OCI-LY3 (cell line): ENCODE data around the gene CNTFR.

ENCODE experiments used
- H2AFZ ChIP-seq: fragments of 200-600, 300-600 bp; shearing (Covaris generic); 2 replicates; pipeline ENCODE4 v1.6.0; 2014; ENCODE audit warnings: antibody characterized with exemption, low read depth, low read length
- H3K27ac ChIP-seq: fragments of 200-600, 300-600 bp; sonication (generic); 2 replicates; pipeline ENCODE4 v1.5.1; 2014; ENCODE audit warnings: mild to moderate bottlenecking, low read length, moderate library complexity, mixed read lengths
- H3K27me3 ChIP-seq: fragments of 200-600, 300-600 bp; sonication (generic); 2 replicates; pipeline ENCODE4 v1.6.1; 2014; ENCODE audit warnings: low read depth, low read length, mixed read lengths
- H3K36me3 ChIP-seq: fragments of 200-600, 300-600 bp; sonication (generic); replicated peaks from 2 replicates; pipeline ENCODE3; 2014; ENCODE audit warnings: low read depth, low read length, mixed read lengths
- H3K4me1 ChIP-seq: fragments of 300-600, 200-600 bp; sonication (generic); 2 replicates; pipeline ENCODE4 v1.6.1; 2014; ENCODE audit warnings: low read length, mixed read lengths
- H3K4me2 ChIP-seq: fragments of 200-600, 300-600 bp; sonication (generic); 2 replicates; pipeline ENCODE4 v1.6.1; 2014; ENCODE audit warnings: low read length, mixed read lengths
- H3K4me3 ChIP-seq: fragments of 300-600, 200-600 bp; sonication (generic); 2 replicates; pipeline ENCODE4 v1.5.1; 2014; ENCODE audit warnings: antibody characterized with exemption, mild to moderate bottlenecking, low read length, moderate library complexity
- H3K79me2 ChIP-seq: fragments of 300-600, 200-600 bp; shearing (Covaris generic); 2 replicates; pipeline ENCODE4 v1.6.1; 2014; ENCODE audit warnings: mild to moderate bottlenecking, low read length, mixed read lengths
- H3K9ac ChIP-seq: fragments of 300-600, 200-600 bp; shearing (Covaris generic); 2 replicates; pipeline ENCODE4 v1.6.0; 2014; ENCODE audit warnings: mild to moderate bottlenecking, low read length, moderate library complexity
- H3K9me3 ChIP-seq: fragments of 200-600, 300-600 bp; shearing (Covaris generic); 2 replicates; pipeline ENCODE4 v1.6.1; 2014; ENCODE audit warnings: low read length, mixed read lengths; ENCODE audit not compliant: insufficient read depth
- H4K20me1 ChIP-seq: fragments of 200-600, 300-600 bp; sonication (generic); 2 replicates; pipeline ENCODE4 v1.6.1; 2016; ENCODE audit warnings: low read length, mixed read lengths; ENCODE audit not compliant: insufficient read depth
- EZH2phosphoT487 ChIP-seq: fragments of 200-600 bp; shearing (Covaris generic); IDR thresholded peaks from 2 replicates; pipeline ENCODE4 v1.6.1; 2018; ENCODE audit warnings: antibody characterized with exemption, mixed run types, low read depth
- TF ChIP-seq, protein P1 (sequence below): fragments of 200-600, 300-600 bp; sonication (generic); IDR thresholded peaks from 2 replicates; pipeline ENCODE4 v1.5.1; 2014; ENCODE audit warnings: antibody characterized with exemption, low read length, low read depth

Gene CNTFR

DNA sequence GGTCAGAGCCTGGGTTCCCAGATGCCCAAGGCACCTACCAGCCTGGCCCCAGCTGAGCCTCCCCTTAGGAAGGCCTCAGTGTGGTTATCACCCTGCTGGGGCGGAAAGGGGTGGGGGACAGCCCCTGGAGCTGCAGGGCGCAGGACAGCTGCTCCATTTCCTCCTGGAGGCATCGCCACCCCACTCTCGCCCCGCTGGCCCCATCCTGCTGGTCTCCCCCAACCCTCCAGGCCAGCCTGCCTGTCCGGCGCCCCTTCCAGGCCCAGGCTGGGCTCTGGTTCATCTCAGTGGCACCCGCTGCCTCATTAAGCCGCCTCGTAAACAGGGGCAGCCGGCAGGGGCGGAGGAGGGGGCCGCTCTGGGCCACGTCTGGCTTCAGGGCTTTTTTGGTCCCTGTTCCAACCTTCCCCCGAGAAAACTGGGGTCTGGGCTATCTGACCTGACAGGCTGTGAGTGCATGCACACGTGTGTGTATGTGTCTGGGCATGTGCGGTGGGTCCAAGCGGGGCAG, 36.0 kb downstream of the CNTFR start:
- Histone ChIP-seq H3K27ac (no peak overlapping the region), H3K79me2 (no peaks in the 10 kb centered on the region), H3K4me3 (no peak overlapping the region), H4K20me1 (no peaks in the 10 kb centered on the region), H3K4me1 (no peaks in the 10 kb centered on the region), H3K27me3 (no peaks in the 10 kb centered on the region), H3K36me3 (no peaks in the 10 kb centered on the region), H3K4me2 (no peak overlapping the region), H3K9ac (no peak overlapping the region), H2AFZ (no peak overlapping the region), H3K9me3 (no peaks in the 10 kb centered on the region)
- TF ChIP-seq EZH2phosphoT487, result no peak
- TF ChIP-seq, protein P1, sequence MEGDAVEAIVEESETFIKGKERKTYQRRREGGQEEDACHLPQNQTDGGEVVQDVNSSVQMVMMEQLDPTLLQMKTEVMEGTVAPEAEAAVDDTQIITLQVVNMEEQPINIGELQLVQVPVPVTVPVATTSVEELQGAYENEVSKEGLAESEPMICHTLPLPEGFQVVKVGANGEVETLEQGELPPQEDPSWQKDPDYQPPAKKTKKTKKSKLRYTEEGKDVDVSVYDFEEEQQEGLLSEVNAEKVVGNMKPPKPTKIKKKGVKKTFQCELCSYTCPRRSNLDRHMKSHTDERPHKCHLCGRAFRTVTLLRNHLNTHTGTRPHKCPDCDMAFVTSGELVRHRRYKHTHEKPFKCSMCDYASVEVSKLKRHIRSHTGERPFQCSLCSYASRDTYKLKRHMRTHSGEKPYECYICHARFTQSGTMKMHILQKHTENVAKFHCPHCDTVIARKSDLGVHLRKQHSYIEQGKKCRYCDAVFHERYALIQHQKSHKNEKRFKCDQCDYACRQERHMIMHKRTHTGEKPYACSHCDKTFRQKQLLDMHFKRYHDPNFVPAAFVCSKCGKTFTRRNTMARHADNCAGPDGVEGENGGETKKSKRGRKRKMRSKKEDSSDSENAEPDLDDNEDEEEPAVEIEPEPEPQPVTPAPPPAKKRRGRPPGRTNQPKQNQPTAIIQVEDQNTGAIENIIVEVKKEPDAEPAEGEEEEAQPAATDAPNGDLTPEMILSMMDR, result no peak

DNA sequence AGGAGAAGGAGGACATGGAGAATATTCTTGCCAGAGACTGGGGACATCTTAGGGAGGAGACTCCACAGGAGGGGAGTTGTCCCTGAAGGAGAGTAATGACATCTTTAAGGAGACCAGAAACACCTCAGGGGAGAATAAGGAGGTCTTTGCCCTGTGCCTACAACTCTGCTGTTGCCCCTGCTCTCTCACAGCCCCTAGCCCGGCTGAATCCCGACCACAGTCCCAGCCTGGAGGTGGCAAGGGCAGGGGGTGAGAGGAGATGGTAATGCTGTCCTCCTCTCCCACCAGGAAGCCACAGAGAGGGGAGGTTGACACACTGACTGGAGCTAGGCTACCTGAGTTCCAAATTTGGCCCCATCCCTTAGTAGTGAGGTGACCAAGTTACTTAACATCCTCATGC, 36.5 kb downstream of the CNTFR start:
- Histone ChIP-seq H3K9me3 (no peaks in the 10 kb centered on the region), H3K36me3 (no peaks in the 10 kb centered on the region), H3K4me3 (no peak overlapping the region), H2AFZ (no peak overlapping the region), H3K27me3 (no peaks in the 10 kb centered on the region), H3K9ac (no peak overlapping the region), H3K27ac (no peak overlapping the region), H3K4me2 (no peak overlapping the region), H4K20me1 (no peaks in the 10 kb centered on the region), H3K4me1 (no peaks in the 10 kb centered on the region), H3K79me2 (no peaks in the 10 kb centered on the region)
- no peak for TF ChIP-seq EZH2phosphoT487
- TF ChIP-seq, protein P1, result no peak

DNA sequence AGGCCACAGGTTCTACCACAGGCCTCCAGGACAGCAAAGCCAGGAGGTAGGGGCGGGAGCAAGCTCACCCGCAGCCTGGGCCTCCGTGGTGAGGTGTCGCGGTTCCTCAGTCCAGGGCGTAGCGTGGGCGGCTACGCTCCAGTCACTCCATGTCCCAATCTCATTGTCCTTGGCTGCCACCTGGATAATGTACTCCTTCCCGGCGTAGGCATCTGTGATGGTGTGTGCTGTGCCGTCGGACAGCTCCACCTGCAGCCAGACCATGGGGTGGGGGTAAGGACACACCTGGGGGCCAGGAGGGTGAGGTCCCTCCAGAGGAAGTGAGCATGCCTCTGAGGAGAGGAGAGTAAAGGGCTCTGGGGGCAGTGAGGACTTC, 36.9 kb downstream of the CNTFR start:
- Histone ChIP-seq H3K9ac (no peak overlapping the region), H3K9me3 (no peaks in the 10 kb centered on the region), H3K27me3 (no peaks in the 10 kb centered on the region), H3K4me3 (no peak overlapping the region), H2AFZ (no peak overlapping the region), H3K4me2 (no peak overlapping the region), H3K4me1 (no peaks in the 10 kb centered on the region), H3K79me2 (no peaks in the 10 kb centered on the region), H4K20me1 (no peaks in the 10 kb centered on the region), H3K36me3 (no peaks in the 10 kb centered on the region), H3K27ac (no peak overlapping the region)
- TF ChIP-seq EZH2phosphoT487, result no peak
- TF ChIP-seq, protein P1, result no peak

DNA sequence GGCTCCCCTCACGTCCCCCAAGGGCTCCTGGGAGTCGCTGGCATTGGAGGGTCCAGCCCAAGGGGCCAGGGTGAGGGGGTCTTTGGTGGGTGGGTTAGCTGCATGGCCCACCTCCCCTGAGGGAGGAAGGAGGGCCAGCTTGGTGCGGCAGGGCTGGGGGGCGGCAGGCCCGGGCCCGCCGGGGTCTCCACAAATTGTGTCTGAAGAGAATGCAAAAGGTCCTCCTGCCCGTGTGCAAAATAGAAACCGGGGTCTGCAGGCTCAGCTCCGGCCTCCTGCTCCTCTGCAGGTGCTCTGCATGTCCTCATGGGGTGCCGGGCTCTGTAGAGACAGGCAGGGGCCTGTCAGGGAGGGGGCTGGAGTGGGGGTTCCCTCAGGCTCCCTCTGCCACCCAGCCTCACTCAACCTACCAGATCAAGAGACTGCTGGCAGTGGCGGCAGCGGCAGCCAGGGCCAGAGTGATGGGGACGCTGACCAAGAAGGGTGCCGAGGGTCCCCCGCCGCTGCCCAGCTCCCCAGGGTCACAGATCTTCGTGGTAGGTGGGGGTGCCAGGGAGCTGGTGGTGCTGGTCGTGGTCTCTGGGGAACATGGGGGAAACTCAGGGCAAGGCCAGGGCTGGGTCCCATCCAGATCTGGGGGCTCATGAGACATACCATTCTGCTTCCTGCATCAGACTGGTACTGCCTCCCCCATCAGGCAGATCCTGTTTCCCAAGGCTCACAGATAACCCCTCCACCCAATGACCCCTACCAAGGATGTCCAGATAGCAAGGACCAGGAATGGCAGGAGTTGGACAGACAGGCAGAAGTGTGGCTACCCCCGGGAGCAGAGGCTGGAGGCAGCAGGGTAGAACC, 37.5 kb downstream of the CNTFR start:
- H3K4me2 ChIP-seq, result no peak overlapping the region
- TF ChIP-seq, protein P1, result no peak
- no peak for TF ChIP-seq EZH2phosphoT487
- H3K36me3 ChIP-seq, result no peaks in the 10 kb centered on the region
- H3K79me2 ChIP-seq, result no peaks in the 10 kb centered on the region
- no peaks in the 10 kb centered on the region for H3K27me3 ChIP-seq
- H3K27ac ChIP-seq, result no peak overlapping the region
- no peaks in the 10 kb centered on the region for H3K9me3 ChIP-seq
- H2AFZ ChIP-seq, result no peak overlapping the region
- no peaks in the 10 kb centered on the region for H4K20me1 ChIP-seq
- no peak overlapping the region for H3K4me3 ChIP-seq
- no peak overlapping the region for H3K9ac ChIP-seq
- no peaks in the 10 kb centered on the region for H3K4me1 ChIP-seq
